Esophagus squamous epithelium (tissue), 4 donors: Measurements from ENCODE around the gene MORC4.

ENCODE experiments used
- CTCF ChIP-seq, 6 experiments: fragments of 450-650 bp in 4 of 6; fragments of 200-600 bp in 2 of 6; sonication (generic) in 2 of 6; IDR thresholded peaks; one replicate each; pipeline ENCODE4 v1.5.1; 2016 to 2019; ENCODE audit warnings: antibody characterized with exemption in 6 of 6, mild to moderate bottlenecking in 4 of 6, moderate library complexity in 4 of 6
- POLR2A ChIP-seq, 4 donors: fragments of 450-650 bp; IDR thresholded peaks; one replicate each; pipeline ENCODE4 v1.6.1; 2017; ENCODE audit warnings: antibody characterized with exemption in 4 of 4, mild to moderate bottlenecking in 4 of 4, moderate library complexity in 3 of 4

GRCh38 chrX:106995678-106996077 is 4.3 kb downstream of the MORC4 start:
- TF ChIP-seq CTCF (IDR thresholded peaks at IDR 0.05) (no peak), POLR2A (IDR thresholded peaks at IDR 0.05) (no peak)
